HepG2 (cell line): ENCODE measurements around the gene SH3PXD2A. TPM values are rescaled to one million over a fixed set of nuclear protein-coding genes. Genes with fewer than 3 reads are reported as not detected.

ENCODE experiments used
- ATF7 ChIP-seq, 2 experiments: fragments of 450-650 bp in 1 of 2; sonication (generic) in 1 of 2; formaldehyde crosslinking in 1 of 2; IDR thresholded peaks; 2 replicates each; pipeline versions ENCODE4 v1.4.0 to v1.6.1; 2016 to 2020; ENCODE audit warnings: antibody characterized with exemption in 1 of 2, mild to moderate bottlenecking in 1 of 2, missing genetic modification reagents in 1 of 2
- BCL6 ChIP-seq: IDR thresholded peaks from 2 replicates; pipeline ENCODE4 v1.6.1; 2016; ENCODE audit warnings: missing genetic modification reagents, missing compliant biosample characterization
- CENPT ChIP-seq: sonication (generic); formaldehyde crosslinking; IDR thresholded peaks from 2 replicates; pipeline ENCODE4 v1.8.0; 2022; ENCODE audit warnings: low read depth, mild to moderate bottlenecking, moderate library complexity, missing genetic modification reagents
- FOXO4 ChIP-seq: sonication (generic); formaldehyde crosslinking; conservative IDR thresholded peaks from 2 replicates; pipeline ENCODE4 v1.8.1; 2023; ENCODE audit warnings: missing genetic modification reagents
- GLMP ChIP-seq: sonication (generic); formaldehyde crosslinking; IDR thresholded peaks from 2 replicates; pipeline ENCODE4 v1.9.0; 2021; ENCODE audit warnings: missing genetic modification reagents, mild to moderate bottlenecking, borderline replicate concordance
- MBNL3 ChIP-seq: fragments of 250-450 bp; sonication (Bioruptor Pico); conservative IDR thresholded peaks from 2 replicates; pipeline ENCODE4 v1.8.0; 2022; ENCODE audit warnings: mild to moderate bottlenecking, inconsistent platforms
- MIXL1 ChIP-seq: IDR thresholded peaks from 2 replicates; pipeline ENCODE4 v1.6.1; 2016
- NFIB ChIP-seq: sonication (generic); formaldehyde crosslinking; IDR thresholded peaks from 2 replicates; pipeline ENCODE4 v1.9.0; 2021; ENCODE audit warnings: missing genetic modification reagents, mild to moderate bottlenecking, borderline replicate concordance
- NFIC ChIP-seq: IDR thresholded peaks from 2 replicates; pipeline ENCODE4 v1.6.1; 2012; ENCODE audit warnings: mild to moderate bottlenecking, low read length, inconsistent platforms
- RARG ChIP-seq: sonication (generic); formaldehyde crosslinking; IDR thresholded peaks from 2 replicates; pipeline ENCODE4 v1.4.0; 2020; ENCODE audit warnings: low read depth, mild to moderate bottlenecking, missing genetic modification reagents
- RBFOX2 ChIP-seq: fragments of 200-400 bp; formaldehyde crosslinking; IDR thresholded peaks from 2 replicates; pipeline ENCODE4 v1.6.1; 2017; ENCODE audit warnings: low read depth, mild to moderate bottlenecking, low read length
- SKIL ChIP-seq: sonication (generic); formaldehyde crosslinking; IDR thresholded peaks from 2 replicates; pipeline ENCODE4 v1.8.0; 2022; ENCODE audit warnings: missing genetic modification reagents, mild to moderate bottlenecking, moderate library complexity, borderline replicate concordance
- SRSF9 ChIP-seq: fragments of 200-400 bp; formaldehyde crosslinking; IDR thresholded peaks from 2 replicates; pipeline ENCODE4 v1.6.1; 2018; ENCODE audit warnings: borderline replicate concordance, mild to moderate bottlenecking, low read depth, low read length; ENCODE audit not compliant: insufficient read depth, poor library complexity, severe bottlenecking
- TBP ChIP-seq: sonication (generic); formaldehyde crosslinking; IDR thresholded peaks from 2 replicates; pipeline ENCODE4 v1.5.0; 2020; ENCODE audit warnings: missing genetic modification reagents
- XRCC5 ChIP-seq: fragments of 200-400 bp; formaldehyde crosslinking; optimal IDR thresholded peaks from 2 replicates; pipeline ENCODE3; 2017; ENCODE audit warnings: mild to moderate bottlenecking, low read length
- ZHX1 ChIP-seq: sonication (generic); formaldehyde crosslinking; IDR thresholded peaks from 2 replicates; pipeline ENCODE4 v1.8.1; 2022; ENCODE audit warnings: low read depth, mild to moderate bottlenecking, missing genetic modification reagents
- ZNF451 ChIP-seq: sonication (generic); formaldehyde crosslinking; IDR thresholded peaks from 2 replicates; pipeline ENCODE4 v1.5.0; 2020; ENCODE audit warnings: mild to moderate bottlenecking, missing genetic modification reagents
- ZNF883 ChIP-seq: sonication (generic); formaldehyde crosslinking; IDR thresholded peaks from 2 replicates; pipeline ENCODE4 v1.5.1; 2020; ENCODE audit warnings: mild to moderate bottlenecking, missing genetic modification reagents; ENCODE audit errors: not compliant biosample characterization
- ZSCAN12 ChIP-seq: sonication (generic); formaldehyde crosslinking; IDR thresholded peaks from 2 replicates; pipeline ENCODE4 v1.9.0; 2021; ENCODE audit warnings: mild to moderate bottlenecking, missing genetic modification reagents
- polyA plus RNA-seq, 8 experiments: library from polyadenylated mRNA; depleted of rRNA in 3 of 8; stranded (reverse) in 7 of 8; unstranded in 1 of 8; fragments of >200 nt; fragmentation: Illumina TruSeq in 4 of 8; extraction: Trizol in 4 of 8; gene quantifications; 2 replicates each; pipeline versions ENCODE4 v1.2.1 to v1.2.3, GENCODE V29; 2011 to 2016; ENCODE audit warnings: low read depth in 4 of 8, missing spikeins in 1 of 8, mixed read lengths in 1 of 8; ENCODE audit not compliant: insufficient read depth in 1 of 8
- total RNA-seq, 5 experiments: library from RNA; depleted of rRNA; stranded (reverse); fragments of >200 nt; fragmentation: Illumina TruSeq; extraction: Trizol; gene quantifications; 2 replicates each; pipeline ENCODE4 v1.2.3, GENCODE V29; 2016; ENCODE audit warnings: low read depth in 1 of 5

The SH3PXD2A gene
- total and polyA plus RNA-seq, 2 of the 13 experiments (the other 11 are each of a cell fraction or from before 2014, with no cell fraction given) = 11.1 to 11.3 TPM

- TF ChIP-seq ATF7 (IDR thresholded peaks at IDR 0.05) = no peak
- TF ChIP-seq ATF7 (CRISPR knock-in tag; IDR thresholded peaks at IDR 0.05) = peak; percentile 93
- no peak for TF ChIP-seq NFIB (CRISPR knock-in tag)
- no peak for TF ChIP-seq ZSCAN12 (CRISPR knock-in tag)
- TF ChIP-seq FOXO4 (CRISPR knock-in tag) = no peak
- TF ChIP-seq MBNL3 (CRISPR knock-in tag) = no peak
- no peak for TF ChIP-seq TBP (CRISPR knock-in tag)
- peak; percentile 53; the same call in 1 of the 2 replicates for TF ChIP-seq ZNF451 (CRISPR knock-in tag)
- TF ChIP-seq XRCC5 = peak; percentile 91
- 0 out of 2 replicates have a peak, but pooled peaks have one; percentile 32 for TF ChIP-seq RBFOX2
- TF ChIP-seq CENPT (CRISPR knock-in tag) = no peak
- peak; percentile 93 for TF ChIP-seq BCL6 (CRISPR knock-in tag)
- peak; percentile 99 for TF ChIP-seq MIXL1 (CRISPR knock-in tag)
- no peak for TF ChIP-seq GLMP (CRISPR knock-in tag)
- no peak for TF ChIP-seq SRSF9
- TF ChIP-seq ZHX1 (CRISPR knock-in tag) = peak; percentile 59; the same call in 1 of the 2 replicates
- TF ChIP-seq NFIC = peak; percentile 97
- TF ChIP-seq SKIL (CRISPR knock-in tag) = peak; percentile 95
- no peak for TF ChIP-seq ZNF883 (CRISPR knock-in tag)
- no peak for TF ChIP-seq RARG (CRISPR knock-in tag)
Measured at GRCh38 chr10:103793920-103794883, 61.2 kb downstream of the SH3PXD2A start (continued).
